Activated CD4-positive, alpha-beta T cell treated with anti-CD3 and anti-CD28 coated beads for 1 hour (primary cell): ENCODE data around the gene TLE4.

Experiments
- DNase-seq: peaks from one replicate; pipeline ENCODE4 v3.0.0-alpha.2; 2020

The TLE4 gene

DNA sequence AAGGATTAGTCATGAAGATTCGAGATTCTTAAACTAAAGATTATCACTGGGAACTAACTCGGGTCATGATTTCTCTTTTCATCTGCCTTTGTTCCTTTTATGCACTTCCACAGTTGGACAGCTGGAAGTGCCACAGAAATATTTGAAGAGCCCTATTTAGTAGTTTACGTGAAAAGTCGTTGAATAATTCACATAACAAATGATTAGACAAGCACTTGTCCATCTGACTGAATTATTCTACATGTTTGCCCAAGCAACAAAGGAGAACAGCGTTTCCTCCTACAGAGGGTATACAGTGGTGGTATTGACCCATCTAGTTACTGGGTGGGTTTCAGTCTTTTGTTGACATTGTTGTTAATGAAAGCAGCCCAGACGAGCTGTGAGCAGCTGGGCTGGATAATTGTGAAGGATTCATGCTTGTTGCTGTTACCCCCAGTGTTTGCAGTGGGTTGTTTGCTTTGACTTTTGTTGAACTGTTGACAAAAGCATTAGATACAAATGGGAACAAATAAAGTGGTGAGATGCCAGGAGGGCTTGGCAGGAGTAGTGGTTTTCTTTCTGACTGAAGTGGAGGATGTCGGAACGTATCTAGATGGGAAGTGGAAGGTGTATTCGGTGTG, 96.2 kb downstream of the TLE4 start:
- DNase-seq = no peak

DNA sequence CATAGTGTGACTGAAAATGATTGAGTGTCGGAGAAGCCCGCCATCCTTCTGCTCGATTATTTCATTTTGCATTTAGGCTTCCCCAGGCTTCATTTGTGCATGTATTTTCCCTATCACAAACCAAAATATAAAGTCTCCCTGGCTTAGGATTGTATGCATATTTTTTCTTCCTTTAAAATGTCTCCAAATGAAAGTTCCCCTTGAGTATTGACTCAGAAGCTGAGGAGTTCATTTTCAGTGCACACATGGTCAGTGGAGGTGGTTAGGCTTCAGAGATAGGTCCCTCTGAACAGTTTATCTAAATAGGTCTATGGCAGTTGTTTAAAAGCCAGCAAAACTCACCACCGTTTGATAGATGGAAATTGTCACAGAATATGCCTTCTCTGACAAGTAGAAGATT, 97.2 kb downstream of the TLE4 start:
- no peak for DNase-seq

DNA sequence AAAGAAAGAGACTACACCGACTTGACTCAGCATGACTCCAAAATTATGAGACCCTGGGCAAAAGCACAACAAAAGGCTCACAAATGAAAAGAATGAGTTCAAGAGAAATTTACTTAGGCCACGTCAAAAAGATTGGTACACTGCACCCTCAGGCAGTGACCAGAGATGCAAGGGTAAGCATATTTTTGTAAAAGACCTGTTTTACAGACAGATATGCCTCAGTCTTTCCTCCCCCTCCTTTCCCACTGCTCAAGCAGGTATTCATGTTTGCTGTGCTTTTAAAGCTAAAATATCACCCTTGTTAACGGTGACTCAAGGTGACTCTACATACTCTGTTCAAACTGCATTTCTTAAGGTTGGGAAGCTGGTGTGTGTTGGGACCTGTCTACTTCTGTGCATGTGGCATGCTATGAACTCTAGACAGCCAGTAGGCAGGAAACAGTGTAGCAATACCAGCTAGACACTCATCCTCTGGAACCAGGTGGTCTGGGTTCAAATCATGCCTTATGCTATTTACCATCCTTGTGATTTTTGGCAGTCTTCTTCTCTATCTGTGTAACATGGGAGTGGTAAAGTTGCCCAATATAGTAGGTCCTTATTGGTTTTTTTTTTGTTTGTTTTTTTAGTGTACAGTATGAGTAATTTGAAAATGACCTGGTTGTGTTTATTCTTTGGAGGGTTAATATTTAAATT, 98.7 kb downstream of the TLE4 start:
- no peak for DNase-seq

DNA sequence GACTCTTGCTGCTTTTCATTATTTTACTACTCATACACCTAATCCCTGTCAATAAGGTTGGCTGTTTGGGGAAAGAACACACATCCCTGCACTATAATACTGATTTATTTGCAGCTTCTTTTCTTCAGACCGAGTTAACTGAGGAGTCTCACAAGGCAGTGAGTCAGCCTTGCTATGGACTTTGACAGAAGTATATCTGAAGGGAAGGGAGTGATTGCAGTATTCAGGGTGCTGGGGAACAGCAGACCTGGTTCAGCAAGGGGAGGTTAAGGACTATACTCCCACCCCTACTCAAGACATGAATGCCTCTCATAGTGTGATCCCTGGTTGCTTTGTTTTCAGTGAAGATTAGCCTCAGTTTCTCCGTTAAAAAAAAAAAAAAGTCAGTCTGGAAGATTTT, 99.8 kb downstream of the TLE4 start:
- no peak for DNase-seq

DNA sequence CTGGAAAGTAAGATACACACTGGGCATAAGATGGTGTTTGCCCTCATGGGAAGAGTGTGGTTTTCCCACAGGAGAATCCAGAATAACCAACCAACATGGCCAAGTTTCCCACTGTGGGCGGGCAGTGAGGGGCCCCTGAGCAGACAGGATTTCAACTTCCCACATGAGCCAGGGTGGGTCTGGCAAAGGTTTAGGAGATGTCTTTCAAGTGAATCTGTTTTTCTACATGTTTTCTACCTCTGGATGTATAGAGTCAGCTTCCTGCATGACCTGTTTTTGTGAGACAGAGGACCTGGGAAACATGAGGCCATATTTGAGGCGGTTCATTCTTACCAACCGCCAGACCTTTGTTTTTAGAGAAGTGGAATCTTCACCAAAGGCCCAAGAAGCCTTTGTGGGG, 100.5 kb downstream of the TLE4 start:
- no peak for DNase-seq

DNA sequence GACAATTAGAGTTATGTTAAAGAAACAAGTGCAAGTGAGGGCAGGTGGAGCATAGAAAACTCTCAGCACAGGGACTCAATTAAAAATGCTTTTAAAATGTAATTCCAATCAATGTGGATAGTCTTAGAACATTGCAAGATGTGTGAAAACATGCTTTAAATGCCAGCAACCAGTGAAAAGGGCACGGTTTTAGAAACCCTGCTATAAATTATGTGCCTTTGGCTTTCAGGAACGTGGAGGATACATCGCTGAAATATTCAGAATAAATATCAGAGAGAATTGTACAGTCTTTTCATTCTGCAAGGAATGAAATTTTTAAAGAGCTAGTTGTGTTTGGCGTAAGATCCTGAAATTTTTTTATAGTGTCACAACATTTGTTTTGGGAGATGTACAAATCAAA, 101.1 kb downstream of the TLE4 start:
- no peak for DNase-seq

DNA sequence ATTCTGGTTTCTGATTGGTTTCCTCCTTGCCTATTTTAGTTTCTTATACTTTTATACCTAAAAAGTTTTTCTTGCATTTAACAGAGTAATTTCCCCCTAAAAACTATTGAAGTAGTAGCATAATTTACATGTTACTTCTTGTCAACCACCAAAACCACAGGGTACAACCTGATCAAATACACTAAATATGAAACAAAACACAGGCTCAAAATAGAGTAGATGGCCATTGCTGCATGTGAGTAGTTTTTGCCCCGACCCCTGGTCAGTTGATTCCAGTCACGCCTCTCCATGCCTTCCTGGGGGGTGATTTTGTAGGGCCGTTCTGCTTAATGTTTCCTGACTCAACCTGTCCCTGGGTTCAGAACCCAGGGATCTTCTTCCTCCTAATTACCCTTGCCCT, 101.8 kb downstream of the TLE4 start:
- no peak for DNase-seq

DNA sequence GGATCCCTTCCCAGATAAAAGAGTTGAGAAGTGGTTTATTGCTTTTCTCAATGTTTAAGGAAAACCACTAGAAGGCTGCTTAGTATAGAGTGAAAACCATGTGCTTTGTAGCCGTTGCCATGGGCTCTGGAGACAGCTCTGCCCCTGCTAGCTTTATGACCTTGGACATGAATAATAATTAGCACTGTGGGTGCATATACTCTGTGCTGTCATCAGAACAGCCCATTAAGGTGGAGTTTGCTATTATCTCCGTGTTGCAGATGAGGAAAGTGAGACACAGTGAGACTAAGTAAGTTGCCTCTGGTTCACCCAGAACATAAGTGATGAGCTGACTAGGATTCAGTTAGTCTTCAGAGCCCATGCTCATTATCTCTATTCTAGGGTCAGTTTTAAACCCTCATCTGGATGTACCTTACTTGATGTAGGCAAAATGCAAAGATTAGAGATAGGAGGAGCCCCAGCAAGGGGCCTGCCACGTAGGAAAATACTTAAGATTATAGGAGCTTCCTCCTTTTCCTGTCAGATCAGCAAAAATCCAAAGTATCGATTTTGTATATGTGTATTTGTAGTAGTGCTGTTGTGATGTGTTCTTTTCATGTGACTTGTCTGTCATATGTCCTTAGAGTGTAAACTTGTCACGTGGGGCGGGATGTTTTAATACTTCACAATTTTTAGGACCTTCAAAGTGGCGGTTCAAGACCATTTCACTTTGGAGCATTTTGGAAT, 102.5 kb downstream of the TLE4 start:
- no peak for DNase-seq

DNA sequence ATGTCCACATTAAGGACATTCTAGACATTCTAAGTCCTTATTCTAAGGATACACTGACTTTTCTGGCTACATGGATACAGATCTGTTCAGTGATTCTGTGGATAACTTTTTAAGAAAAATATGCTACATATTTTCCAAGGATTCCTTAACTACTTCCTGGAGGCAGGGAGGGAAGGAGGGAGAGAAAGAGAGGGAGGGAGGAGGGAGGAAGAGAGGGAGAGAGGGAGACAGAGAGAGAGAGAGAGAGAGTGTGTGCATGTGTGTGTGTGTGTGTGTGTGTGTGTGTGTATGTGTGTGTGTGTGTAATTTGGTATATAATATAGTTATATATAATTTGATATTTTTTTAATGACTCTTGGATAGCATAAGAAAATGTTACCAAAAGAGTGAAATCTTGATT, 109.8 kb downstream of the TLE4 start:
- DNase-seq = no peak

DNA sequence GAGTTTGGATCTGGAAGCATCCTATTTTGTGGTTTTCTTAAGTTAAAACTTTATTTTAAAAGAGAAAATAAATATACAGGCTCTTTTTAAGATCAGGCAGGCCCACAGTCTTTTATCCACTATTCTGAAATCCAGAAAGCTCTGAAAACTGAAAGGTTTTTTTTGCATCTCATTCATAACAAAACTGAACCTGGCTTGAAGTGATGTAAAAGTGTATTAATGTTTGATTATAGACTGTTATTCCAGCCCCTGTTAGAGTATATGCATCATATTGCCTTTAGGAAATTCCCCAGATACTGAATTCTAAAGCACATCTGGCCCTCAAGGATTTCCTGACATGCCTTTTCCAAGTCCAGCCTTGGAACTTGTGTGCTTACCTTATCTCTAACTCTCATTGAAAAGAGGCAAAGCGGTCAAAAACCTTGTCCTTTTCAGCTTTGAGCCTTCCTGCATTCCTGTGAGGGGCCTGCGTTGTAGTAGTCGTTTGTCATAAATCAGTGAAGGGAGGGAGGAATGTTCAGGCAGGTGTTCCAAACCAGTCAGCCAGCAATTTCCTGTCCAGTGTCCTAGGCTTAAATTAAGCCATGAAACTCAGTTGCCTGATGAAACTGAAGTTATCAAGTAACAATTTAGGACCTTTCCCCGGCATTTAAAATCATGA, 110.4 kb downstream of the TLE4 start:
- no peak for DNase-seq

DNA sequence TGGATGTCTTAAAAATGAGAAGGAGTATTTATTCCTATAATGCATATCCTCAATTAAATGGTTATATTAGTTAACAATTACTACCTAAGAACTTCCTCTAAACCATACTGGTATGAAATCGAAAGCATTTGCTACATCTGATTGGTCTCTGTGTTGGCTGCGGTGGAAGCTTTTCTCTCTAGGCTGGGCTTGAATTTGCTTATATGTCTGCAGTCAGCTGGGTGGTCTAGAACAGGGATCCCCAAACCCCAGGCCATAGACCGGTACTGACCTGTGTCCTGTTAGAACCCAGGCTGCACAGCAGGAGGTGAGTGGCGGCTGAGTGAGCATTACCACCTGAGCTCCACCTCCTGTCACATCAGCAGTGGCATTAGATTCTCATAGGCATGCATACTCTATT, 112.3 kb downstream of the TLE4 start:
- no peak for DNase-seq

DNA sequence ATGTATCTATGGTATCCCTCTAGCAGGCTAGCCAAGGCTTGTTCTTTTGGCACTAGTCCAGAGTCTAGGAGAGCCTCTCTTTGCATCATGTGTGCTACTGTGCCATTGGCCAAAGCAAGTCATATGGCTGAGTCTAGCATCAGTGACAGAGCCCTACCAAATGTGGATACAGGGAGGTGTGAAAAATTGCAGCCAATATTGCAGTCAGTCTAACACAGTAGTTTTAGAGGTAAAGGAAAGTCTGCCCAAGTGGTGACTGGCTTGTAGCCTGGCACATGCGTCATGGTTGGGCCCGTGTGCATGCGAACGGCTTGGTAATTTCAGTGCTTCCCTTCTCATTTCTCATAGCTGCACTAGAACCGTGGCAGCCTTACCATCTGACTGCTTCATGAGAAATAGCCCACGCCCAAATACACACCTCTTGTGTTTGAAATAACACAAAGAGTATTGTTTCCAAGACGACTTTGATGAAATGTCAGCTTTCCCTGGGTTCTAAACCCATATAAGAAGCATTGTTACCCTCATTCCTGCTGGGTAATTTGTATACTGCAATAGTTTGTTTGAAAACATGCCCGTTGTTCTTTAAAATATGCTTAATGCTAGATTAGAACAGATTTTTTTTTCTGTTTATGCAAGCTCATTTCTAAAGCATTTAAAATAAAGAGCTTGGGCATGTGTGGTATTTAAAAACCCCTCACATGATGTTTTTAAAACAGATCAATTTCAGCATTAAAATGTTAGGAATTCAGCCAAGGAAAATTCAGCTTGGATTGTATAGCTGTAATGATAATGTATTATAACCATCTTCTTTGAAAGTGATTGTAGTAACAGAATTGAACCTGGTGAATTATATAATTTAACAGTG, 113.2 kb downstream of the TLE4 start:
- no peak for DNase-seq

DNA sequence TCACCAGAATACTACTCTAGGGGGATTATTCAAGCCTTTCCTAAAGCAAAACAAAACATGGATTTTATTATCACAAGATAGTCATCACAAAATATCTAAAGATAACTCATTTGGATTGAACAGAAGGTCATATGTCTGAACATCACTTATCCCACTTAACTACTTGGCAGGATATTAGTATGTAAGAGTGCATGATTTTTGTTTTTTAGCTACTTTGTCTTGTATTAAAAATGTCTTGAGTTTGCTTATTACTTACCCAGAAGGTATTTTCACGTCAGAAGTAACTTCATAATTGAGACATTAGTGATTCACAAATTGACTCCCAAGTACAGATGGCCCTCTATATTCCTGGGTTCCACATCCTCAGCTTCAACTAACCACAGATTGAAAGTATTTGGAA, 113.8 kb downstream of the TLE4 start:
- no peak for DNase-seq

DNA sequence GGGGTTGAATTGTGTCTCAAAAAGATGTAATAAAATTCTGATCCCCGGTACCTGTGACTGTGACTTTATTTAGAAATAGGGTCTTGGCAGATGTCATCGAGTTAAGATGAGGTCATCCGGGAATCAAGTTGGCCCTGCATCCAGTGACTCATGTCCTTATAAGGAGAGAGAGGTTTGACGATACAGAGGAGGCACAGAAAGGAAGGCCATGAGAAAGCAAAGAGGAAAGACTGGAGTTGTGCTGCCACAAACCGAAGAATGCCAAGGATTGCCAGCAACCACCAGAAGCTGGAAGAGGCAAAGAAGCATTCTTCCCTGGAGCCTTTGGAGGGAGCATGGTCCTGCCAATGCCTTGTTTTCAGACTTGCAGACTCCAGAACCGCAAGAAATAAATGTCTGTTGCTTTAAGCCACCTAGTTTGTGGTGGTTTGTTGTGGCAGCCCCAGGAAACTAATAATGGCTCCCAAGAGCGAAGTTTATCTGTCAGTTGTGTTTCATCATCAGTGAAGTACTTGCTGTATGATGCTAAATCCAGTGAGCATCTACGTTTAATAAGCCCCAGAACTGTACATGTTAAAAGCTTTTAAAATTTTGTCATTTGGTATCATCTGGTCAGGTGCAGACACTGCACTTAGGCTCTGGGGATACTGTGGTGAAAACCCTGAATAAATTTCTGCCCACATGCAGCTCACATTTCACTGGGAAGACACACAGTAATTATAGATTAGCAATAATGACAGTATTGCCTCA, 114.8 kb downstream of the TLE4 start:
- DNase-seq = no peak

DNA sequence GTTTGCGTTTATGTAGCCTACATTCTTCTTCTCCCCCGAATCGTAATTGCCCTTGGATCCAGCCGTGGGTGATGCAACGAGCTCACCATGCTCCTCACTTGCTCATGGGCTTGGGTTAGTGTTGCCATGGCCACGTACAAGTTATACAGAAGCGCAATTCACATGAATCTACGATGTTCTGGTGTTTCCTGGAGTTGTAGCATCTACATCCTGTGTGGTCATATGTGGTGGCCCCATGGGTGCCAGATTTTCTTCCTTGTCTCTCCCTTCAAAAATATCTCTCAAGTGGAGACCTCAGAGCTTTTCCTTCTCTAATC, 115.3 kb downstream of the TLE4 start:
- no peak for DNase-seq

DNA sequence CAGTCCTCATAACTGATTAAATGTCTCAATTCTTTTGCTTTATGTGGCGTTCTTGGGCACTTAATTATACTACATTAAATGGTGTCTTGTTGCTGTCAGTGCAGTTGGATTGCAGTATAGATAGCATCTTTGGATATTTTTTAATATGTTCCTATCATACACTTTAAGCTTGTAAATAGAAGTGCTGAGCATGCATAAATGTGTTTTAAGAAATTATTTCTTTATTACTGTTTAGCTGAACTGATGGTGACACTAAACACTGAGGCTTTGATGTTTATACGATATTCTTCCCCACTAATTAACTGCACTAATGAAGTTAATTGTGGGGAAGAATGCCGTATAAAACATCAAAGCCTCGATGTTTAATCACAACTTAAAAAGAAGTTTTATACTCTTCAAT, 116.6 kb downstream of the TLE4 start:
- no peak for DNase-seq

DNA sequence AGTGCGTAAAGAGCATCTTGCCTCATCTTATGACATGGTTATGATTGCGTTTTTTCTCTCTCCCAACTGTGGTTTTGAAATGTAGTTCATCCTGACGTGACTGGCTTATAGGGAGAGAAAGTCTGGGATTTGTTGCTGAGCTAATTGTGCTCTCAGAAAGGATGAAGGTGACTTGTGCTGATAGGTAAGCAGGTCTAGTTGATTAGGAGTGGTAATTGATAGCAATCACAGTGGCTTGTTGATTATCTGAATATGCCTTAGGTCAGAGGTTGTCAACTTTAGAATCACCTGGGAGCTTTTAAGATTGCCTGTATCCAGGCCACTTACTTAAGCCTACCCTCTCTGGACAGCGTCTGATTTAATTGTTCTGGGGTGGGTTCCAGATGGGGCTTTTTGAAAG, 117.8 kb downstream of the TLE4 start:
- no peak for DNase-seq

DNA sequence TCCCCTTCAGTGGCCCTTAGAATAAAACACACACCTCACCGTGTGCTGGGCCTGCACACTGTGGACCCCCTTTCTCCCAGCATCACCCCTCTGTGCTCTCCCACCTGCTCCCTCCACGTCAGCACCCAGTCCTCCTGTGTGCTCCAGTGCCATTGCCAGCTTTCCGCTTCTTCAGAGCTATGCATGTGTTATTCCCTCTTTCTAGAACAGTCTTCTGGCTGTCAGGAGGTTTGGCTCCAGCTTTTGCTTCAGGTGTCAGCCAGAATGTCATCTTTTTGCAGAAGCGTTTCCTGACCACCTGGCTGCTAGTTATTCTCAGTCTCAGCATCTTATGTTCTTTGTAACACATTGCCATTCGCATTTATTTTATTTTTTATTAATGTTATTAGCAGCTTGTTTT, 119.7 kb downstream of the TLE4 start:
- no peak for DNase-seq

DNA sequence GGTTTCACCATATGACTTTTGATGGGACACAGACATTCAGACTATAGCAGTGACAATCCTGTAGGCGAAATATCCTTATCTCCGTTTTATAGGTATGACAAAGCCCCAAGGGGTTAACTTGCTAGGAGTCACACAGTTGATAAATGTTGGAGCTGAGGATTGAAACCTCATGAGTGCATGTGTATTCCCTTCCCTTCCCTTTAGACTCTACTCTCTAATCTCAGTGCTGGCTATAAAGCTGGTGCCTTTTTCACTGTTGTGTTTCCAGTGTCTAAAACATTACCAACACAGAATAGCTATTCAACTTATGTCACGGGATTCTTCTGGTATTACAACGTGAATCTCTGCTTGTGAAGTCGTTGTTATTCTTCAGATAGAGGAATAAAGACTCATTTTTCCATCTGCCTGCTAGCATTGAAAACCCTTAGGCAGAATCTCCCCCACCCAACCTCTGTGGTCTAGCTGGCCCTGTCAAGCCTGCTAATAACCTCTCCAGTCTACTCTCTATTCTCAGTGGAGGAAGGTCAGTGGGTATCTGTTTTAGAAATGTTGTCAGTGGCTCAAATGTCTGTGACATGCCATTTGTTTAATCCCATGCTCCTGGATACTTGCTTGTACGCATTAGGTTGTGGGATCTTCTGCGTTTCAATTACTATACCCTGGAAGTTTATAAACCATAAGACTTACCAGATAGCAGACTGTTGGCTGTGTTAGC, 121.2 kb downstream of the TLE4 start:
- DNase-seq = no peak

DNA sequence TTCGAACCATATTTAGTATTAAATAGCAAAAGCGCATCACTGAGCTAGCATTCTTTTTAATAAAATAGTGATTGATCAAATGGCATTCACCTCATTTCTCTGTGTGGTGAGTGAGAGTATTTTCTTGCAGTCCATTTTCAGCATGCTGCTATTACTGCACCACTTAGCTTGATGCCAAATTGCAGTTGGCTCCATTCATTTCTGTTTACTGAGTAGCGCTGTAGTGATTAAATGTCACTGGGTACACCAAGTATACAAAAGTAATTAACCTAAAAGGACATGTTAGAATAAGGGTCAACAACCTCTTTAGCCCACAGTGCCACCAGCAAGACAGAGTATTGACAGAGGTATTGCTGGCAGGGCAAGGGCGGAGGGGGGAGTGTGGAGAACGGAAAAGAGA, 122.0 kb downstream of the TLE4 start:
- DNase-seq = no peak

DNA sequence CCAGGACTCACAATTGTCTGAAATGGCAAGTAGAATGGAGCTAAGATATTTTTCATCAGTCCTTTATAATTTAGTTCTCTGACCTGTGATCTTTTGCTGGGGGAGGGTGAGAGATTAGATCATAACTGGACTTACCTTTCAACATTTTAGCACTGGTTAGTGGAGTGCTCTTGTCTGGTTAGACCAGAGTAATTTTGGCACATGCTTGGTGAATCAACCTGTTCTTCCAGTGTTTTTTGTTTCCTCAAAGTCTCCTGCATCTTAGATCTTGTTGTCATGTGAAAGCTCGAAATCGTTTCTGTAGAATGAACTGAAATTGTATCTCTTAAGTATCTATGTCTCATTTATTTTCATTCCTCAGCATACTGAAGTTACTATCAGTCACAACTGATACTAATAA, 122.4 kb downstream of the TLE4 start:
- DNase-seq = no peak
